Activated CD8-positive, alpha-beta memory T cell treated with anti-CD3 and anti-CD28 coated beads, Interleukin-2, amount 10 ng/mL, durations not matched to agents 7 days and 5 days (primary cell): ENCODE data around the gene VSIG10L2. TPM values are rescaled to one million over a fixed set of nuclear protein-coding genes. Genes with fewer than 3 reads are reported as not detected.

ENCODE experiments used
- ATAC-seq: fragments of 150-1000 bp; cut with Tn5 transposase; one replicate; pipeline ENCODE4 v1.10.0; 2021; ENCODE audit warnings: moderate library complexity
- CTCF ChIA-PET: fragments of 350-600 bp; sonication (Branson Sonifier 250); formaldehyde crosslinking; loops from one replicate; lab custom pipeline; 2021; ENCODE audit warnings: antibody characterized with exemption; lab: Charles Lee
- DNase-seq: peaks from one replicate; pipeline ENCODE4 v3.0.0-alpha.2; 2020
- H3K27ac Mint-ChIP-seq: one replicate; pipeline ENCODE4 v1.8.0; 2021; ENCODE audit warnings: mild to moderate bottlenecking, mixed read lengths
- H3K27me3 Mint-ChIP-seq: one replicate; pipeline ENCODE4 v1.8.0; 2021; ENCODE audit warnings: mixed read lengths
- H3K36me3 Mint-ChIP-seq: one replicate; pipeline ENCODE4 v1.8.0; 2021; ENCODE audit warnings: mild to moderate bottlenecking, mixed read lengths
- H3K4me1 Mint-ChIP-seq: one replicate; pipeline ENCODE4 v1.8.0; 2021; ENCODE audit warnings: mixed read lengths
- H3K4me3 Mint-ChIP-seq: one replicate; pipeline ENCODE4 v1.8.0; 2021; ENCODE audit warnings: mild to moderate bottlenecking, moderate library complexity, mixed read lengths
- H3K9me3 Mint-ChIP-seq: one replicate; pipeline ENCODE4 v1.8.0; 2022; ENCODE audit warnings: low read depth, mixed read lengths
- total RNA-seq, 2 experiments: library from RNA; stranded (reverse); gene quantifications; one replicate each; pipeline ENCODE4 v1.2.3, GENCODE V29; 2021

Gene VSIG10L2
- total RNA-seq, 2 experiments from 2014 or later: not detected

GRCh38 chr11:125953401-125953935, 7.6 kb downstream of the VSIG10L2 start:
- CTCF ChIA-PET: no interaction called here
- Mint-ChIP-seq H3K9me3 (no peaks in the 10 kb centered on the region), H3K4me1 (peaks cover 5% of the 10 kb centered on the region), H3K36me3 (no peaks in the 10 kb centered on the region), H3K27me3 (no peaks in the 10 kb centered on the region), H3K4me3 (no peak overlapping the region), H3K27ac (no peak overlapping the region)
- DNase-seq (no peak), ATAC-seq (no peak)

GRCh38 chr11:125954123-125954944, 8.5 kb downstream of the VSIG10L2 start:
- no peaks in the 10 kb centered on the region for H3K27me3 Mint-ChIP-seq
- CTCF ChIA-PET: no interaction called here
- no peaks in the 10 kb centered on the region for H3K36me3 Mint-ChIP-seq
- H3K27ac Mint-ChIP-seq: no peak overlapping the region
- DNase-seq: peak; percentile 15
- no peak overlapping the region for H3K4me3 Mint-ChIP-seq
- peaks cover 5% of the 10 kb centered on the region for H3K4me1 Mint-ChIP-seq
- H3K9me3 Mint-ChIP-seq: no peaks in the 10 kb centered on the region
- ATAC-seq: no peak

- Mint-ChIP-seq H3K4me3 (no peak overlapping the region), H3K27me3 (no peaks in the 10 kb centered on the region), H3K27ac (no peak overlapping the region), H3K9me3 (no peaks in the 10 kb centered on the region), H3K36me3 (no peaks in the 10 kb centered on the region), H3K4me1 (peaks cover 5% of the 10 kb centered on the region)
- DNase-seq: peak; percentile 31
- CTCF ChIA-PET: interaction anchor here (1.7 kb wide), 1 partner anchor 12 kb away, joined by 6 read pairs; no protein-coding TSS in a partner anchor
- ATAC-seq: no peak
These were observed 9.2 kb downstream of the VSIG10L2 start for GRCh38 chr11:125954945-125955640.

GRCh38 chr11:125955856-125956255, 10.0 kb downstream of the VSIG10L2 start:
- H3K27ac Mint-ChIP-seq: no peak overlapping the region
- no peaks in the 10 kb centered on the region for H3K9me3 Mint-ChIP-seq
- H3K4me3 Mint-ChIP-seq: no peak overlapping the region
- H3K4me1 Mint-ChIP-seq: peaks cover 5% of the 10 kb centered on the region
- no peak for DNase-seq
- H3K36me3 Mint-ChIP-seq: no peaks in the 10 kb centered on the region
- no peak for ATAC-seq
- CTCF ChIA-PET: interaction anchor here (1.7 kb wide), 1 partner anchor 13 kb away, joined by 6 read pairs; no protein-coding TSS in a partner anchor
- no peaks in the 10 kb centered on the region for H3K27me3 Mint-ChIP-seq

GRCh38 chr11:125956391-125957134, 10.7 kb downstream of the VSIG10L2 start:
- no peak for DNase-seq
- peaks cover 6% of the 10 kb centered on the region for H3K4me1 Mint-ChIP-seq
- H3K4me3 Mint-ChIP-seq: no peak overlapping the region
- no peaks in the 10 kb centered on the region for H3K9me3 Mint-ChIP-seq
- CTCF ChIA-PET: interaction anchor here (1.7 kb wide), 1 partner anchor 13 kb away, joined by 6 read pairs; no protein-coding TSS in a partner anchor
- no peaks in the 10 kb centered on the region for H3K36me3 Mint-ChIP-seq
- H3K27me3 Mint-ChIP-seq: no peaks in the 10 kb centered on the region
- no peak overlapping the region for H3K27ac Mint-ChIP-seq
- ATAC-seq: no peak

- Mint-ChIP-seq H3K4me1 (peaks cover 12% of the 10 kb centered on the region), H3K27ac (no peak overlapping the region), H3K27me3 (peaks cover 2% of the 10 kb centered on the region), H3K9me3 (peaks cover 1% of the 10 kb centered on the region), H3K36me3 (no peaks in the 10 kb centered on the region), H3K4me3 (peak overlapping the region; percentile 42)
- CTCF ChIA-PET: no interaction called here
- no peak for ATAC-seq
- no peak for DNase-seq
These were observed 11.9 kb downstream of the VSIG10L2 start for GRCh38 chr11:125957618-125958332.

- Mint-ChIP-seq H3K4me3 (no peak overlapping the region), H3K4me1 (peaks cover 12% of the 10 kb centered on the region), H3K36me3 (peaks cover 1% of the 10 kb centered on the region), H3K27me3 (peaks cover 4% of the 10 kb centered on the region), H3K27ac (no peak overlapping the region), H3K9me3 (peaks cover 4% of the 10 kb centered on the region)
- DNase-seq (no peak), ATAC-seq (no peak)
- CTCF ChIA-PET: no interaction called here
These were observed 13.1 kb downstream of the VSIG10L2 start for GRCh38 chr11:125958872-125959400.

GRCh38 chr11:125959511-125959910, 13.7 kb downstream of the VSIG10L2 start:
- peaks cover 1% of the 10 kb centered on the region for H3K36me3 Mint-ChIP-seq

GRCh38 chr11:125959931-125960330, 14.1 kb downstream of the VSIG10L2 start:
- peaks cover 6% of the 10 kb centered on the region for H3K27me3 Mint-ChIP-seq
- CTCF ChIA-PET: no interaction called here

More at GRCh38 chr11:125959511-125959910, 13.7 kb downstream of the VSIG10L2 start:
- no peak overlapping the region for H3K4me3 Mint-ChIP-seq
- H3K27ac Mint-ChIP-seq: no peak overlapping the region
- ATAC-seq (no peak), DNase-seq (no peak)
- H3K4me1 Mint-ChIP-seq: peaks cover 12% of the 10 kb centered on the region
- peaks cover 4% of the 10 kb centered on the region for H3K9me3 Mint-ChIP-seq
- CTCF ChIA-PET: no interaction called here
- H3K27me3 Mint-ChIP-seq: peaks cover 6% of the 10 kb centered on the region

GRCh38 chr11:125960771-125961170, 14.9 kb downstream of the VSIG10L2 start:
- no peak overlapping the region for H3K4me3 Mint-ChIP-seq
- no peak for DNase-seq
- CTCF ChIA-PET: no interaction called here
- H3K27me3 Mint-ChIP-seq: peaks cover 6% of the 10 kb centered on the region
- H3K27ac Mint-ChIP-seq: no peak overlapping the region
- H3K4me1 Mint-ChIP-seq: peaks cover 12% of the 10 kb centered on the region
- peaks cover 4% of the 10 kb centered on the region for H3K9me3 Mint-ChIP-seq
- ATAC-seq: no peak
- peaks cover 1% of the 10 kb centered on the region for H3K36me3 Mint-ChIP-seq

More at GRCh38 chr11:125959931-125960330, 14.1 kb downstream of the VSIG10L2 start:
- H3K36me3 Mint-ChIP-seq: peaks cover 1% of the 10 kb centered on the region
- ATAC-seq (no peak), DNase-seq (no peak)
- H3K9me3 Mint-ChIP-seq: peaks cover 4% of the 10 kb centered on the region
- H3K4me3 Mint-ChIP-seq: no peak overlapping the region
- H3K4me1 Mint-ChIP-seq: peaks cover 12% of the 10 kb centered on the region
- no peak overlapping the region for H3K27ac Mint-ChIP-seq

- Mint-ChIP-seq H3K27ac (no peak overlapping the region), H3K4me1 (no peaks in the 10 kb centered on the region), H3K27me3 (peaks cover 13% of the 10 kb centered on the region), H3K9me3 (peaks cover 4% of the 10 kb centered on the region), H3K36me3 (peaks cover 1% of the 10 kb centered on the region), H3K4me3 (no peak overlapping the region)
- no peak for DNase-seq
- CTCF ChIA-PET: no interaction called here
- ATAC-seq: no peak
These were observed 21.7 kb downstream of the VSIG10L2 start for GRCh38 chr11:125967515-125967914.

GRCh38 chr11:125968354-125968753, 22.5 kb downstream of the VSIG10L2 start:
- ATAC-seq: no peak
- Mint-ChIP-seq H3K4me1 (no peaks in the 10 kb centered on the region), H3K4me3 (no peak overlapping the region), H3K27ac (no peak overlapping the region), H3K9me3 (no peaks in the 10 kb centered on the region), H3K36me3 (no peaks in the 10 kb centered on the region), H3K27me3 (peaks cover 13% of the 10 kb centered on the region)
- CTCF ChIA-PET: no interaction called here
- no peak for DNase-seq
